ENCODE measurements around the gene KMT2C. TPM values are rescaled to one million over a fixed set of nuclear protein-coding genes. Genes with fewer than 3 reads are reported as not detected.

KMT2C gene
- total and polyA plus RNA-seq, 10 of the 15 experiments (the other 5 are each of a cell fraction or from before 2014, with no cell fraction given), result 3.3 to 45.2 (median 19.2) TPM

DNA sequence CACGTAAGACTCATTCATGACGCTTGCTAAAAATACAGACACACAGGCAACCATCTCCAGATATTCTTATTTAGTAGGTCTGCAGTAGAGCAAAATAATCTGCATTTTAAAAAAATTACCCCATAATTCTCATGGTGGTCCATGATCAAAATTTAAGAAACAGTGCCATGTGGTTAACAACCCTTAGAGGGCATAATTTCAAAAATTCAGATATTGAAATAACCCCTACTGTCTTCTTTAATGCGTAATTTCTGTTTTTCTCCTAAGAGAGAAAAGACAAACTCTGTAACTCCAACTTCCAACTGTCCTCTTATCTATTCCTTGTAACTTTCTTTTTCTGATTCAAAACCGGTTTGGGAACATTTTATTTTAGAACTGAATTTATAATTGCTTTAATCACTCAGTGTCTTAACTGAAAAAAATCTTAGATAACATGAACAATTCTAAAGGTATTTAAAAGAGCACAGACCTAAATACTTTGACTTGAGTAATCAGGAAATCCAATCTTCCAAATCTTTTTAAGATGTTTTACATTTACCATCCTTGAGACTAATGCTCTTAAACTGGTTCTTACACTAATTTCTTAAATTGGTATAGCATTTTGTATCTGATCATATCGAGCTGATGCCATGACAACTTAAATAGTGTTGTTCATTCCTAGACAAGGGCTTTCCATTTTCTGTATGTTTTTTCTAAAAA is 262.3 kb downstream of the KMT2C start (continued):
- TF ChIP-seq CEBPB (IDR thresholded peaks at IDR 0.05; ENCODE audit: borderline replicate concordance in 1 of 2, low read depth in 2 of 2, low read length in 2 of 2) (no peak), NFYB (IDR thresholded peaks at IDR 0.05; ENCODE audit: insufficient read depth, low read depth, low read length) (no peak), SMARCA5 (IDR thresholded peaks at IDR 0.05) (no peak), HCFC1 (IDR thresholded peaks at IDR 0.05; ENCODE audit: low read length) (no peak)

DNA sequence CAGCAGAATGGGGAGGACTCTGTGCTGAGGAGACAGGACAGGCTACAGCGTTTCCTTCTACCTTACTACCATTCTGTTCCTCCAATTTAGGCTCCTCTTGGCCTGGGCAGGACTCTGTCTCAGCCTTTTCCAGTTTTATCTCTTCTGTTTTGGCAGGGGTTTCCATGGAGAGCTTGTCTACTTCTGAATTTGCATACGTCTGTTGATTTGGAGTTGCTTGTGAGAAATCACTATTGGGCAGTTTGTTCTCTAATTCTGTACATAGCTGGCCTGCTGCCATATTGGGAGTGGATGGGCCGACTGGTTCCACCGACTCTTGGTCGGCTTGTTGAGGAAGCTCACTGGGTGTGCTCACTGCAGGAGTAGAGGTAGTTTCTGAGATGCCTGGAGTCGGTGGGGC is 273.5 kb downstream of the KMT2C start:
- POLR2A ChIA-PET, result no interaction called here
- Histone ChIP-seq H2AFZ (ENCODE audit: control insufficient read depth, low read depth, low read length) (no peak overlapping the region), H3K27ac (ENCODE audit: control insufficient read depth, insufficient read depth) (no peak overlapping the region), H3K4me1 (ENCODE audit: control insufficient read depth, insufficient read depth, low read length) (peaks cover 27% of the 10 kb centered on the region), H3K4me3 (no peak overlapping the region), H3K9me3 (replicated peaks; ENCODE audit: control insufficient read depth, insufficient read depth, low read length) (no peaks in the 10 kb centered on the region), H3K79me2 (ENCODE audit: control insufficient read depth, insufficient read depth, low read length) (no peaks in the 10 kb centered on the region; the same call in 1 of the 2 replicates), H3K4me2 (ENCODE audit: control insufficient read depth, insufficient read depth) (no peak overlapping the region), H3K36me3 (ENCODE audit: control insufficient read depth in 2 of 2, insufficient read depth in 2 of 2, low read length in 1 of 2) (peaks cover 7 to 28% of the 10 kb centered on the region in 2 experiments), H3K27me3 (replicated peaks in 1 of 2; ENCODE audit: control insufficient read depth in 2 of 2, insufficient read depth in 2 of 2, low read length in 1 of 2) (no peaks in the 10 kb centered on the region), H4K20me1 (ENCODE audit: control insufficient read depth, insufficient read depth) (no peaks in the 10 kb centered on the region), H3K9ac (ENCODE audit: control insufficient read depth, insufficient read depth, low read length) (no peak overlapping the region)
- no TSS peak for BruUV-seq (replicated peaks)
- FAIRE-seq, result no peak
- DNase-seq (ENCODE audit: low read depth, low spot score), result no peak
- in situ Hi-C loops (cut with MboI), result no loop called here
- no peak for TF ChIP-seq YY1 (IDR thresholded peaks at IDR 0.05; ENCODE audit: low read depth, low read length)
- TF ChIP-seq, protein P1, sequence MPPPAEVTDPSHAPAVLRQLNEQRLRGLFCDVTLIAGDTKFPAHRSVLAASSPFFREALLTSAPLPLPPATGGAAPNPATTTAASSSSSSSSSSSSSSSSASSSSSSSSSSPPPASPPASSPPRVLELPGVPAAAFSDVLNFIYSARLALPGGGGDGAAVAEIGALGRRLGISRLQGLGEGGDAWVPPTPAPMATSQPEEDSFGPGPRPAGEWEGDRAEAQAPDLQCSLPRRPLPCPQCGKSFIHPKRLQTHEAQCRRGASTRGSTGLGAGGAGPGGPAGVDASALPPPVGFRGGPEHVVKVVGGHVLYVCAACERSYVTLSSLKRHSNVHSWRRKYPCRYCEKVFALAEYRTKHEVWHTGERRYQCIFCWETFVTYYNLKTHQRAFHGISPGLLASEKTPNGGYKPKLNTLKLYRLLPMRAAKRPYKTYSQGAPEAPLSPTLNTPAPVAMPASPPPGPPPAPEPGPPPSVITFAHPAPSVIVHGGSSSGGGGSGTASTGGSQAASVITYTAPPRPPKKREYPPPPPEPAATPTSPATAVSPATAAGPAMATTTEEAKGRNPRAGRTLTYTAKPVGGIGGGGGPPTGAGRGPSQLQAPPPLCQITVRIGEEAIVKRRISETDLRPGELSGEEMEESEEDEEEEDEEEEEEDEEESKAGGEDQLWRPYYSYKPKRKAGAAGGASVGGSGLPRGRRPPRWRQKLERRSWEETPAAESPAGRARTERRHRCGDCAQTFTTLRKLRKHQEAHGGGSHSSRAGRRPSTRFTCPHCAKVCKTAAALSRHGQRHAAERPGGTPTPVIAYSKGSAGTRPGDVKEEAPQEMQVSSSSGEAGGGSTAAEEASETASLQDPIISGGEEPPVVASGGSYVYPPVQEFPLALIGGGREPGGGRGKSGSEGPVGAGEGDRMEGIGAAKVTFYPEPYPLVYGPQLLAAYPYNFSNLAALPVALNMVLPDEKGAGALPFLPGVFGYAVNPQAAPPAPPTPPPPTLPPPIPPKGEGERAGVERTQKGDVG (CRISPR knock-in tag; IDR thresholded peaks at IDR 0.05), result no peak
- TF ChIP-seq, protein P2, sequence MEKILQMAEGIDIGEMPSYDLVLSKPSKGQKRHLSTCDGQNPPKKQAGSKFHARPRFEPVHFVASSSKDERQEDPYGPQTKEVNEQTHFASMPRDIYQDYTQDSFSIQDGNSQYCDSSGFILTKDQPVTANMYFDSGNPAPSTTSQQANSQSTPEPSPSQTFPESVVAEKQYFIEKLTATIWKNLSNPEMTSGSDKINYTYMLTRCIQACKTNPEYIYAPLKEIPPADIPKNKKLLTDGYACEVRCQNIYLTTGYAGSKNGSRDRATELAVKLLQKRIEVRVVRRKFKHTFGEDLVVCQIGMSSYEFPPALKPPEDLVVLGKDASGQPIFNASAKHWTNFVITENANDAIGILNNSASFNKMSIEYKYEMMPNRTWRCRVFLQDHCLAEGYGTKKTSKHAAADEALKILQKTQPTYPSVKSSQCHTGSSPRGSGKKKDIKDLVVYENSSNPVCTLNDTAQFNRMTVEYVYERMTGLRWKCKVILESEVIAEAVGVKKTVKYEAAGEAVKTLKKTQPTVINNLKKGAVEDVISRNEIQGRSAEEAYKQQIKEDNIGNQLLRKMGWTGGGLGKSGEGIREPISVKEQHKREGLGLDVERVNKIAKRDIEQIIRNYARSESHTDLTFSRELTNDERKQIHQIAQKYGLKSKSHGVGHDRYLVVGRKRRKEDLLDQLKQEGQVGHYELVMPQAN (conservative IDR thresholded peaks at IDR 0.05), result no peak
- TF ChIP-seq CUX1 (IDR thresholded peaks at IDR 0.05; ENCODE audit: insufficient replicate concordance, low read depth, low read length), result no peak
- no peak for ATAC-seq
- SMC1A ChIA-PET (ENCODE audit: uncharacterized antibody, unreplicated experiment), result interaction anchor here (1.0 to 1.6 kb wide), 2 partner anchors 10 to 12 kb away, joined by 3 read pairs; no protein-coding TSS in a partner anchor
- 89% methylated on average over 6 of the region's 6 CpGs for WGBS (ENCODE audit: insufficient coverage, insufficient replicate concordance, low lambda C conversion rate, missing lambda C conversion rate)
- intact Hi-C loops (cut with micrococcal nuclease; ENCODE audit: unreplicated experiment), result no loop called here
- RAD21 ChIA-PET (ENCODE audit: unreplicated experiment), result no interaction called here
- CTCF ChIA-PET, result interaction anchor here (0.8 to 1.2 kb wide), 2 partner anchors 9 to 18 kb away, joined by 3 read pairs; no protein-coding TSS in a partner anchor

All from GM12878 (cell line).